HEK293 (cell line): ENCODE measurements around the gene NCOA3.

Experiments used
- CTCF ChIA-PET: fragments of 350-600 bp; formaldehyde crosslinking; extraction: SDS; loops from one replicate; lab custom pipeline; 2021; ENCODE audit warnings: antibody characterized with exemption; lab: Yijun Ruan, JAX
- POLR2A ChIA-PET: fragments of 300-600 bp; formaldehyde crosslinking; extraction: SDS; loops from one replicate; lab custom pipeline; 2020; ENCODE audit warnings: antibody characterized with exemption, inconsistent platforms; lab: Yijun Ruan, JAX
- H3K27ac ChIP-seq: fragments of 200-500 bp; sonication (Bioruptor generic); 2 replicates; pipeline ENCODE4 v1.5.1; 2014; ENCODE audit warnings: low read depth, low read length, control low read depth, inconsistent platforms; ENCODE audit errors: extremely low read depth
- H3K36me3 ChIP-seq, 2 experiments: fragments of 200-500 bp in 1 of 2; sonication (Bioruptor generic) in 1 of 2; 1 replicate in 1 of 2; 2 replicates in 1 of 2; pipeline ENCODE4 v1.5.1; 2014 to 2017; ENCODE audit warnings: inconsistent platforms in 2 of 2, low read length in 2 of 2; ENCODE audit not compliant: control insufficient read depth in 2 of 2, insufficient read depth in 1 of 2
- H3K4me1 ChIP-seq: fragments of 200-500 bp; sonication (Bioruptor generic); 2 replicates; pipeline ENCODE4 v1.5.1; 2014; ENCODE audit warnings: mild to moderate bottlenecking, low read length, inconsistent platforms; ENCODE audit not compliant: control insufficient read depth, insufficient read depth
- H3K4me3 ChIP-seq: 2 replicates; pipeline ENCODE4 v1.5.1; 2011; ENCODE audit warnings: low read depth, mild to moderate bottlenecking, control low read depth, low read length, moderate library complexity
- H3K9me3 ChIP-seq: fragments of 200-500 bp; sonication (Bioruptor generic); 2 replicates; pipeline ENCODE4 v1.5.1; 2014; ENCODE audit warnings: low read depth, low read length, inconsistent platforms; ENCODE audit not compliant: control insufficient read depth, insufficient read depth
- BCL6B ChIP-seq: fragments of 450-650 bp; formaldehyde crosslinking; IDR thresholded peaks from 2 replicates; pipeline ENCODE4 v1.5.1; 2017; ENCODE audit warnings: missing biosample characterization, missing genetic modification characterization
- GFI1B ChIP-seq: fragments of 450-650 bp; formaldehyde crosslinking; IDR thresholded peaks from 2 replicates; pipeline ENCODE4 v1.5.1; 2016; ENCODE audit warnings: missing biosample characterization, missing genetic modification characterization
- GLIS2 ChIP-seq: fragments of 450-650 bp; formaldehyde crosslinking; IDR thresholded peaks from 2 replicates; pipeline ENCODE4 v1.5.1; 2016; ENCODE audit warnings: missing biosample characterization, missing genetic modification characterization
- HOXD13 ChIP-seq: sonication (generic); formaldehyde crosslinking; IDR thresholded peaks from 2 replicates; pipeline ENCODE4 v1.8.0; 2022; ENCODE audit warnings: missing genetic modification reagents, borderline replicate concordance
- MEIS1 ChIP-seq: sonication (generic); formaldehyde crosslinking; IDR thresholded peaks from 2 replicates; pipeline ENCODE4 v1.8.1; 2022; ENCODE audit warnings: missing genetic modification reagents, mild to moderate bottlenecking, borderline replicate concordance
- MZF1 ChIP-seq: fragments of 450-650 bp; formaldehyde crosslinking; IDR thresholded peaks from 2 replicates; pipeline ENCODE4 v1.5.1; 2017; ENCODE audit warnings: missing biosample characterization, missing genetic modification characterization, borderline replicate concordance
- TRIM28 ChIP-seq: IDR thresholded peaks from 2 replicates; pipeline ENCODE4 v1.6.1; 2011; ENCODE audit warnings: low read length, control low read depth, borderline replicate concordance
- ZBTB1 ChIP-seq: fragments of 450-650 bp; formaldehyde crosslinking; IDR thresholded peaks from 2 replicates; pipeline ENCODE4 v1.5.1; 2016; ENCODE audit warnings: missing biosample characterization, missing genetic modification characterization
- ZNF239 ChIP-seq: fragments of 450-650 bp; formaldehyde crosslinking; IDR thresholded peaks from 2 replicates; pipeline ENCODE4 v1.5.1; 2016; ENCODE audit warnings: missing biosample characterization, missing genetic modification characterization
- ZNF280D ChIP-seq: fragments of 450-650 bp; formaldehyde crosslinking; IDR thresholded peaks from 2 replicates; pipeline ENCODE4 v1.5.1; 2016; ENCODE audit warnings: missing biosample characterization, missing genetic modification characterization
- ZNF513 ChIP-seq: fragments of 450-650 bp; IDR thresholded peaks from 2 replicates; pipeline ENCODE4 v1.5.1; 2018; ENCODE audit warnings: missing biosample characterization, missing genetic modification characterization
- ZNF548 ChIP-seq: fragments of 450-650 bp; formaldehyde crosslinking; IDR thresholded peaks from 2 replicates; pipeline ENCODE4 v1.5.1; 2016; ENCODE audit warnings: missing biosample characterization, missing genetic modification characterization
- ZNF558 ChIP-seq: fragments of 450-650 bp; formaldehyde crosslinking; IDR thresholded peaks from 2 replicates; pipeline ENCODE4 v1.5.1; 2016; ENCODE audit warnings: missing biosample characterization, missing genetic modification characterization
- ZNF596 ChIP-seq: fragments of 450-650 bp; IDR thresholded peaks from 2 replicates; pipeline ENCODE4 v1.5.0; 2018; ENCODE audit warnings: missing biosample characterization, mild to moderate bottlenecking, missing genetic modification characterization, moderate library complexity
- ZNF639 ChIP-seq: fragments of 450-650 bp; formaldehyde crosslinking; IDR thresholded peaks from 2 replicates; pipeline ENCODE4 v1.5.1; 2016; ENCODE audit warnings: missing biosample characterization, missing genetic modification characterization
- ZNF660 ChIP-seq: fragments of 450-650 bp; IDR thresholded peaks from 2 replicates; pipeline ENCODE4 v1.5.1; 2018; ENCODE audit warnings: missing biosample characterization, mild to moderate bottlenecking, missing genetic modification characterization
- ZNF777 ChIP-seq: fragments of 450-650 bp; formaldehyde crosslinking; IDR thresholded peaks from 2 replicates; pipeline ENCODE4 v1.5.1; 2017; ENCODE audit warnings: missing biosample characterization, missing genetic modification characterization, borderline replicate concordance
- ZNF785 ChIP-seq: fragments of 450-650 bp; formaldehyde crosslinking; IDR thresholded peaks from 2 replicates; pipeline ENCODE4 v1.5.1; 2016; ENCODE audit warnings: missing biosample characterization, missing genetic modification characterization
- ZNF792 ChIP-seq: fragments of 450-650 bp; formaldehyde crosslinking; IDR thresholded peaks from 2 replicates; pipeline ENCODE4 v1.5.1; 2016; ENCODE audit warnings: missing biosample characterization, missing genetic modification characterization
- ZNF837 ChIP-seq: fragments of 450-650 bp; formaldehyde crosslinking; IDR thresholded peaks from 2 replicates; pipeline ENCODE4 v1.5.1; 2016; ENCODE audit warnings: missing biosample characterization, missing genetic modification characterization
- ZXDB ChIP-seq: fragments of 450-650 bp; formaldehyde crosslinking; IDR thresholded peaks from 2 replicates; pipeline ENCODE4 v1.5.1; 2016; ENCODE audit warnings: missing biosample characterization, missing genetic modification characterization
- TF ChIP-seq, protein P1 (sequence below): fragments of 450-650 bp; formaldehyde crosslinking; conservative IDR thresholded peaks from 2 replicates; pipeline ENCODE4 v1.5.1; 2016; ENCODE audit warnings: low read depth, missing biosample characterization, missing genetic modification characterization

NCOA3 gene

GRCh38 chr20:47668313-47669151, 166.8 kb downstream of the NCOA3 start:
- ChIA-PET CTCF (interaction anchor here (0.6 to 1.0 kb wide), 4 partner anchors 10 to 953 kb away, joined by 3 to 4 read pairs (median 4); no protein-coding TSS in a partner anchor), POLR2A (no interaction called here)
- TF ChIP-seq ZNF239 (tag by site-specific recombination) (no peak), ZNF785 (tag by site-specific recombination) (no peak), ZNF777 (no peak), ZNF280D (no peak), ZNF596 (tag by site-specific recombination) (no peak), HOXD13 (no peak), ZNF513 (tag by site-specific recombination) (no peak), TRIM28 (no peak), ZNF792 (tag by site-specific recombination) (no peak), ZNF660 (tag by site-specific recombination) (no peak), ZNF558 (no peak), ZBTB1 (tag by site-specific recombination) (no peak), MEIS1 (CRISPR knock-in tag) (no peak)
- TF ChIP-seq, protein P1, sequence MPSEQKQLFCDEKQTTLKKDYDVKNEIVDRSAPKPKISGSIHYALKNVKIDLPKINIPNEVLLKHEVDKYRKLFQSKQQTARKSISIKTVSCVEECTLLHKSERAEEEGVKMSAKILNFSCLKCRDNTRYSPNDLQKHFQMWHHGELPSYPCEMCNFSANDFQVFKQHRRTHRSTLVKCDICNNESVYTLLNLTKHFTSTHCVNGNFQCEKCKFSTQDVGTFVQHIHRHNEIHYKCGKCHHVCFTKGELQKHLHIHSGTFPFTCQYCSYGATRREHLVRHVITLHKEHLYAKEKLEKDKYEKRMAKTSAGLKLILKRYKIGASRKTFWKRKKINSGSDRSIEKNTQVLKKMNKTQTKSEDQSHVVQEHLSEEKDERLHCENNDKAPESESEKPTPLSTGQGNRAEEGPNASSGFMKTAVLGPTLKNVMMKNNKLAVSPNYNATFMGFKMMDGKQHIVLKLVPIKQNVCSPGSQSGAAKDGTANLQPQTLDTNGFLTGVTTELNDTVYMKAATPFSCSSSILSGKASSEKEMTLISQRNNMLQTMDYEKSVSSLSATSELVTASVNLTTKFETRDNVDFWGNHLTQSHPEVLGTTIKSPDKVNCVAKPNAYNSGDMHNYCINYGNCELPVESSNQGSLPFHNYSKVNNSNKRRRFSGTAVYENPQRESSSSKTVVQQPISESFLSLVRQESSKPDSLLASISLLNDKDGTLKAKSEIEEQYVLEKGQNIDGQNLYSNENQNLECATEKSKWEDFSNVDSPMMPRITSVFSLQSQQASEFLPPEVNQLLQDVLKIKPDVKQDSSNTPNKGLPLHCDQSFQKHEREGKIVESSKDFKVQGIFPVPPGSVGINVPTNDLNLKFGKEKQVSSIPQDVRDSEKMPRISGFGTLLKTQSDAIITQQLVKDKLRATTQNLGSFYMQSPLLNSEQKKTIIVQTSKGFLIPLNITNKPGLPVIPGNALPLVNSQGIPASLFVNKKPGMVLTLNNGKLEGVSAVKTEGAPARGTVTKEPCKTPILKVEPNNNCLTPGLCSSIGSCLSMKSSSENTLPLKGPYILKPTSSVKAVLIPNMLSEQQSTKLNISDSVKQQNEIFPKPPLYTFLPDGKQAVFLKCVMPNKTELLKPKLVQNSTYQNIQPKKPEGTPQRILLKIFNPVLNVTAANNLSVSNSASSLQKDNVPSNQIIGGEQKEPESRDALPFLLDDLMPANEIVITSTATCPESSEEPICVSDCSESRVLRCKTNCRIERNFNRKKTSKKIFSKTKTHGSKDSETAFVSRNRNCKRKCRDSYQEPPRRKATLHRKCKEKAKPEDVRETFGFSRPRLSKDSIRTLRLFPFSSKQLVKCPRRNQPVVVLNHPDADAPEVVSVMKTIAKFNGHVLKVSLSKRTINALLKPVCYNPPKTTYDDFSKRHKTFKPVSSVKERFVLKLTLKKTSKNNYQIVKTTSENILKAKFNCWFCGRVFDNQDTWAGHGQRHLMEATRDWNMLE (tag by site-specific recombination) = no peak
- H3K9me3 ChIP-seq = no peaks in the 10 kb centered on the region
- no peak overlapping the region for H3K4me3 ChIP-seq
- H3K4me1 ChIP-seq = no peaks in the 10 kb centered on the region
- H3K27ac ChIP-seq = no peak overlapping the region
- H3K36me3 ChIP-seq = peaks cover 0 to 20% of the 10 kb centered on the region in 2 experiments; a peak in 2 of 3 replicates

- H3K4me1 ChIP-seq = no peaks in the 10 kb centered on the region
- CTCF ChIA-PET = interaction anchor here (0.7 kb wide), 1 partner anchor 201 kb away, joined by 4 read pairs; no protein-coding TSS in a partner anchor
- H3K36me3 ChIP-seq = peaks cover 0 to 20% of the 10 kb centered on the region in 2 experiments; a peak in 2 of 3 replicates
- POLR2A ChIA-PET = no interaction called here
- no peak overlapping the region for H3K4me3 ChIP-seq
- no peaks in the 10 kb centered on the region for H3K9me3 ChIP-seq
- H3K27ac ChIP-seq = no peak overlapping the region
- no peak for TF ChIP-seq MZF1 (tag by site-specific recombination)
- TF ChIP-seq ZNF548 (tag by site-specific recombination) = no peak
- TF ChIP-seq ZNF837 (tag by site-specific recombination) = no peak
- TF ChIP-seq GLIS2 (tag by site-specific recombination) = no peak
- no peak for TF ChIP-seq GFI1B (tag by site-specific recombination)
- no peak for TF ChIP-seq TRIM28
- TF ChIP-seq BCL6B (tag by site-specific recombination) = no peak
- TF ChIP-seq ZNF639 (tag by site-specific recombination) = no peak
- no peak for TF ChIP-seq ZXDB (tag by site-specific recombination)
These were observed 167.4 kb downstream of the NCOA3 start for GRCh38 chr20:47669152-47669425.
